Central memory CD8-positive, alpha-beta T cell (primary cell): ENCODE measurements around the gene CCDC102B.
"Not testable (repeated sequence)": the region's sequence is repeated elsewhere in the genome, so short reads cannot be mapped to it uniquely, and the experiment has no call there.

Source experiments
- ATAC-seq: fragments of 150-1000 bp; cut with Tn5 transposase; replicated peaks from 2 replicates; pipeline ENCODE4 v1.10.0; 2022; ENCODE audit warnings: mild to moderate bottlenecking, moderate FRiP score, moderate number of reproducible peaks; ENCODE audit not compliant: poor library complexity, severe bottlenecking; ENCODE audit errors: extremely low read depth
- DNase-seq, 2 donors: peaks; one replicate each; pipeline ENCODE4 v3.0.0; 2021; ENCODE audit warnings: low spot score in 2 of 2
- H3K27ac Mint-ChIP-seq: one replicate; pipeline ENCODE4 v1.8.0; 2022; ENCODE audit warnings: low read depth, mild to moderate bottlenecking, moderate library complexity, mixed read lengths
- H3K27me3 Mint-ChIP-seq: one replicate; pipeline ENCODE4 v1.8.0; 2022; ENCODE audit warnings: mixed read lengths
- H3K36me3 Mint-ChIP-seq: one replicate; pipeline ENCODE4 v1.8.0; 2022; ENCODE audit warnings: mild to moderate bottlenecking, moderate library complexity, mixed read lengths; ENCODE audit not compliant: insufficient read depth
- H3K4me1 Mint-ChIP-seq: one replicate; pipeline ENCODE4 v1.8.0; 2022; ENCODE audit warnings: mixed read lengths
- H3K4me3 Mint-ChIP-seq: one replicate; pipeline ENCODE4 v1.8.0; 2022; ENCODE audit warnings: mild to moderate bottlenecking, moderate library complexity, mixed read lengths
- H3K9me3 Mint-ChIP-seq: one replicate; pipeline ENCODE4 v1.8.0; 2022; ENCODE audit warnings: mixed read lengths

The CCDC102B gene

GRCh38 chr18:68935686-68936085 lies 137.8 kb downstream of the CCDC102B start:
- Mint-ChIP-seq H3K27ac (no peak overlapping the region), H3K4me1 (no peaks in the 10 kb centered on the region), H3K36me3 (no peaks in the 10 kb centered on the region), H3K9me3 (peaks cover 5% of the 10 kb centered on the region), H3K27me3 (no peaks in the 10 kb centered on the region), H3K4me3 (no peak overlapping the region)
- no peak for DNase-seq
- ATAC-seq: no peak

GRCh38 chr18:68937029-68937599 lies 139.2 kb downstream of the CCDC102B start:
- Mint-ChIP-seq H3K9me3 (peaks cover 5% of the 10 kb centered on the region), H3K4me3 (no peak overlapping the region), H3K27ac (no peak overlapping the region), H3K36me3 (no peaks in the 10 kb centered on the region), H3K27me3 (no peaks in the 10 kb centered on the region), H3K4me1 (no peaks in the 10 kb centered on the region)
- DNase-seq (no peak), ATAC-seq (no peak)

GRCh38 chr18:68940039-68940438 lies 142.2 kb downstream of the CCDC102B start:
- H3K9me3 Mint-ChIP-seq: peaks cover 3% of the 10 kb centered on the region
- no peaks in the 10 kb centered on the region for H3K27me3 Mint-ChIP-seq
- no peak overlapping the region for H3K27ac Mint-ChIP-seq
- no peak overlapping the region for H3K4me3 Mint-ChIP-seq
- no peaks in the 10 kb centered on the region for H3K36me3 Mint-ChIP-seq
- ATAC-seq (no peak), DNase-seq (no peak)
- H3K4me1 Mint-ChIP-seq: no peaks in the 10 kb centered on the region

- Mint-ChIP-seq H3K27ac (no peak overlapping the region), H3K4me1 (no peaks in the 10 kb centered on the region), H3K27me3 (no peaks in the 10 kb centered on the region), H3K36me3 (no peaks in the 10 kb centered on the region), H3K9me3 (no peaks in the 10 kb centered on the region), H3K4me3 (no peak overlapping the region)
- DNase-seq (no peak), ATAC-seq (no peak)
Measured at GRCh38 chr18:68940754-68941153, 142.9 kb downstream of the CCDC102B start.

- H3K4me3 Mint-ChIP-seq: no peak overlapping the region
- ATAC-seq (no peak), DNase-seq (no peak)
- H3K27ac Mint-ChIP-seq: no peak overlapping the region
- H3K27me3 Mint-ChIP-seq: no peaks in the 10 kb centered on the region
- no peaks in the 10 kb centered on the region for H3K36me3 Mint-ChIP-seq
- no peaks in the 10 kb centered on the region for H3K9me3 Mint-ChIP-seq
- no peaks in the 10 kb centered on the region for H3K4me1 Mint-ChIP-seq
Measured at GRCh38 chr18:68942230-68942629, 144.3 kb downstream of the CCDC102B start.

GRCh38 chr18:68943861-68944260 lies 146.0 kb downstream of the CCDC102B start:
- H3K36me3 Mint-ChIP-seq, H3K27me3 Mint-ChIP-seq, DNase-seq, ATAC-seq, H3K9me3 Mint-ChIP-seq, H3K4me3 Mint-ChIP-seq, H3K4me1 Mint-ChIP-seq, H3K27ac Mint-ChIP-seq: not testable (repeated sequence)

GRCh38 chr18:68944330-68944729 lies 146.4 kb downstream of the CCDC102B start:
- no peak overlapping the region for H3K4me3 Mint-ChIP-seq
- H3K27me3 Mint-ChIP-seq: no peaks in the 10 kb centered on the region
- no peak overlapping the region for H3K27ac Mint-ChIP-seq
- DNase-seq: no peak
- H3K4me1 Mint-ChIP-seq: no peaks in the 10 kb centered on the region
- no peak for ATAC-seq
- H3K36me3 Mint-ChIP-seq: no peaks in the 10 kb centered on the region
- H3K9me3 Mint-ChIP-seq: no peaks in the 10 kb centered on the region

- Mint-ChIP-seq H3K27me3 (no peaks in the 10 kb centered on the region), H3K9me3 (no peaks in the 10 kb centered on the region), H3K27ac (no peak overlapping the region), H3K4me1 (no peaks in the 10 kb centered on the region), H3K4me3 (no peak overlapping the region), H3K36me3 (no peaks in the 10 kb centered on the region)
- ATAC-seq (no peak), DNase-seq (no peak)
Measured at GRCh38 chr18:68944826-68945225, 146.9 kb downstream of the CCDC102B start.

GRCh38 chr18:68948622-68949021 lies 150.7 kb downstream of the CCDC102B start:
- DNase-seq: no peak
- Mint-ChIP-seq H3K9me3 (peaks cover 5% of the 10 kb centered on the region), H3K4me3 (no peak overlapping the region), H3K4me1 (no peaks in the 10 kb centered on the region), H3K27me3 (no peaks in the 10 kb centered on the region), H3K36me3 (no peaks in the 10 kb centered on the region), H3K27ac (no peak overlapping the region)
- ATAC-seq: no peak

- H3K4me3 Mint-ChIP-seq: no peak overlapping the region
- H3K27me3 Mint-ChIP-seq: no peaks in the 10 kb centered on the region
- ATAC-seq (no peak), DNase-seq (no peak)
- H3K36me3 Mint-ChIP-seq: no peaks in the 10 kb centered on the region
- no peak overlapping the region for H3K27ac Mint-ChIP-seq
- no peaks in the 10 kb centered on the region for H3K4me1 Mint-ChIP-seq
- peaks cover 5% of the 10 kb centered on the region for H3K9me3 Mint-ChIP-seq
Measured at GRCh38 chr18:68954738-68955137, 156.9 kb downstream of the CCDC102B start.

GRCh38 chr18:68956650-68957049 lies 158.8 kb downstream of the CCDC102B start:
- no peaks in the 10 kb centered on the region for H3K36me3 Mint-ChIP-seq
- H3K27ac Mint-ChIP-seq: no peak overlapping the region
- ATAC-seq (no peak), DNase-seq (no peak)
- no peaks in the 10 kb centered on the region for H3K27me3 Mint-ChIP-seq
- H3K9me3 Mint-ChIP-seq: no peaks in the 10 kb centered on the region
- no peak overlapping the region for H3K4me3 Mint-ChIP-seq
- H3K4me1 Mint-ChIP-seq: no peaks in the 10 kb centered on the region

GRCh38 chr18:68960355-68960754 lies 162.5 kb downstream of the CCDC102B start:
- H3K36me3 Mint-ChIP-seq: no peaks in the 10 kb centered on the region
- no peak for DNase-seq
- no peaks in the 10 kb centered on the region for H3K9me3 Mint-ChIP-seq
- no peaks in the 10 kb centered on the region for H3K4me1 Mint-ChIP-seq
- no peak overlapping the region for H3K4me3 Mint-ChIP-seq
- no peak overlapping the region for H3K27ac Mint-ChIP-seq
- no peaks in the 10 kb centered on the region for H3K27me3 Mint-ChIP-seq
- no peak for ATAC-seq

GRCh38 chr18:68962623-68963022 lies 164.7 kb downstream of the CCDC102B start:
- Mint-ChIP-seq H3K4me3 (no peak overlapping the region), H3K36me3 (peaks cover 1% of the 10 kb centered on the region), H3K4me1 (no peaks in the 10 kb centered on the region), H3K27me3 (no peaks in the 10 kb centered on the region), H3K9me3 (no peaks in the 10 kb centered on the region), H3K27ac (no peak overlapping the region)
- ATAC-seq (no peak), DNase-seq (no peak)

- Mint-ChIP-seq H3K27me3 (no peaks in the 10 kb centered on the region), H3K9me3 (no peaks in the 10 kb centered on the region), H3K4me3 (no peak overlapping the region), H3K36me3 (peaks cover 1% of the 10 kb centered on the region), H3K27ac (no peak overlapping the region), H3K4me1 (no peaks in the 10 kb centered on the region)
- no peak for ATAC-seq
- DNase-seq: no peak
Measured at GRCh38 chr18:68965817-68966216, 167.9 kb downstream of the CCDC102B start.
